Natural killer cell (primary cell): Measurements from ENCODE around the gene KRT7. TPM values are rescaled to one million over a fixed set of nuclear protein-coding genes. Genes with fewer than 3 reads are reported as not detected.

Experiments
- ATAC-seq, 3 donors: fragments of 150-1000 bp in 2 of 3; fragments of 200-7000 bp in 1 of 3; cut with Tn5 transposase; 1 replicate in 1 of 3; 2 replicates in 2 of 3; pipeline ENCODE4 v1.10.0; 2021; ENCODE audit warnings: mild to moderate bottlenecking in 2 of 3, moderate library complexity in 2 of 3
- DNase-seq, 2 donors: peaks; one replicate each; pipeline versions ENCODE4 v3.0.0 to v3.0.0-alpha.2; 2013 to 2021; ENCODE audit warnings: mixed read lengths in 1 of 2
- H3K27ac ChIP-seq: one replicate; pipeline ENCODE4 v1.5.1; 2013; ENCODE audit warnings: mild to moderate bottlenecking, low read length
- H3K27me3 ChIP-seq: one replicate; pipeline ENCODE4 v1.6.1; 2013; ENCODE audit warnings: low read length; ENCODE audit not compliant: control insufficient read depth, insufficient read depth
- H3K36me3 ChIP-seq: one replicate; pipeline ENCODE4 v1.6.1; 2013; ENCODE audit warnings: low read length; ENCODE audit not compliant: control insufficient read depth, insufficient read depth
- H3K4me1 ChIP-seq: one replicate; pipeline ENCODE4 v1.6.1; 2013; ENCODE audit warnings: low read length; ENCODE audit not compliant: control insufficient read depth, insufficient read depth
- H3K4me3 ChIP-seq: one replicate; pipeline ENCODE4 v1.5.1; 2013; ENCODE audit warnings: low read length
- H3K9me3 ChIP-seq: one replicate; pipeline ENCODE4 v1.6.1; 2013; ENCODE audit warnings: low read length; ENCODE audit not compliant: control insufficient read depth, insufficient read depth
- H3K27ac Mint-ChIP-seq, 2 donors: one replicate each; pipeline ENCODE4 v1.8.0; 2022; ENCODE audit warnings: mild to moderate bottlenecking in 2 of 2, mixed read lengths in 2 of 2, moderate library complexity in 1 of 2
- H3K27me3 Mint-ChIP-seq, 2 donors: one replicate each; pipeline ENCODE4 v1.8.0; 2022; ENCODE audit warnings: low read depth in 2 of 2, mixed read lengths in 2 of 2
- H3K36me3 Mint-ChIP-seq: one replicate; pipeline ENCODE4 v1.8.0; 2022; ENCODE audit warnings: mixed read lengths
- H3K4me1 Mint-ChIP-seq, 2 donors: one replicate each; pipeline ENCODE4 v1.8.0; 2022; ENCODE audit warnings: mixed read lengths in 2 of 2
- H3K4me3 Mint-ChIP-seq: one replicate; pipeline ENCODE4 v1.8.0; 2022; ENCODE audit warnings: mild to moderate bottlenecking, moderate library complexity, mixed read lengths
- H3K9me3 Mint-ChIP-seq, 2 donors: one replicate each; pipeline ENCODE4 v1.8.0; 2022; ENCODE audit warnings: mixed read lengths in 2 of 2
- CTCF ChIP-seq: fragments of 200-600 bp; IDR thresholded peaks from one replicate; pipeline ENCODE4 v1.8.0; 2022; ENCODE audit warnings: antibody characterized with exemption
- WGBS: methylation state at CpG from one replicate; pipeline ENCODE4 v1.1.7; 2013; ENCODE audit warnings: missing lambda C conversion rate; ENCODE audit not compliant: insufficient coverage; 5-methylcytosine and 5-hydroxymethylcytosine counted together
- intact Hi-C: fragments of 100-400 bp; cut with micrococcal nuclease; formaldehyde crosslinking; loops from one replicate; pipeline ENCODE4 v1.14.2; 2022
- total RNA-seq, 4 donors: library from RNA; stranded (reverse); fragments of 120-200 nt in 1 of 4; gene quantifications; one replicate each; pipeline versions ENCODE4 v1.2.3 to v1.2.4, GENCODE V29; 2013 to 2022

KRT7 gene
- total RNA-seq, 3 donors from 2014 or later (not counting 1 experiment from before 2014, with no cell fraction given), result 0.54 TPM; not detected in 2

GRCh38 chr12:52235822-52236361 is 2.8 kb downstream of the KRT7 start:
- Histone ChIP-seq H3K4me1 (no peaks in the 10 kb centered on the region), H3K4me3 (no peak overlapping the region), H3K27ac (no peak overlapping the region), H3K36me3 (no peaks in the 10 kb centered on the region), H3K27me3 (peaks cover 13% of the 10 kb centered on the region), H3K9me3 (no peaks in the 10 kb centered on the region)
- Mint-ChIP-seq H3K4me3 (no peak overlapping the region), H3K9me3 (no peaks in the 10 kb centered on the region), H3K27ac (no peak overlapping the region), H3K36me3 (no peaks in the 10 kb centered on the region), H3K4me1 (no peaks in the 10 kb centered on the region), H3K27me3 (peaks cover 31 to 39% of the 10 kb centered on the region in 2 donors)
- intact Hi-C loops, result no loop called here
- no peak for ATAC-seq
- WGBS, result 98% methylated on average over 4 of the region's 4 CpGs
- DNase-seq, result no peak
- no peak for TF ChIP-seq CTCF

DNA sequence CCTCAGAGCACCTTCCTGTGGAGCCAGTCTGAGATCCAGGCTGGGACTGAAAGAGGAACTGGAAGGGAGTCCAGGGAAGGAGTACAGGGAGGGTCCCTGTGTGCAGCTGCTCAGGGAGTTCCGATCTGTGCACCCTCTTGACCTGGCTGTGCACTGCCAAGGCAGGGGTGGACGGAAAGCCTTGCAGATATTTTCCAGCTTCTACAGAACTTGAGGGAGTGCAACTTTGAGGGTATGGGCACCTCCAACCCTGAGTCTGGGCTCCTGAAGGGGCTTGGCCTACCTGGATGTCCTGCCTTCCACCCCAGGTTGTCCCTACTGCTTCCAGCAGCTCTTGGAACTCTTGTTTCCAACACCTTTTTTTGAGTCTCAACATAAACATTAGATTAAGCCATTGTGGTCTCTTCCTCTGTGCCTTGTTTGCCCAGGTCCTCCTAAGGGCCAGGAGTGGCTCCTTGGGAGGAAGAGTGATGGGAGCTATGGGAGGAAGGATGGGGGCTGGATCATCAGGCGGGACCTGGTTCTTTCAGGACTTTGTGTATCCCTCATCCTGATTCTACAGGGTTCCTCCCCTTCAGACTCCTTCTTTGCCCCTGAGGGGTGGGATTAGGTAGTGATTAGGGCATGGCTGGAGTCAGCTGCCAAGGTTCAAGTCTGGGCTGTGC is 3.5 kb downstream of the KRT7 start:
- no peak overlapping the region for H3K27ac ChIP-seq
- no peak overlapping the region for H3K4me3 Mint-ChIP-seq
- no peaks in the 10 kb centered on the region for H3K4me1 ChIP-seq
- intact Hi-C loops, result no loop called here
- H3K4me3 ChIP-seq, result no peak overlapping the region
- H3K36me3 Mint-ChIP-seq, result no peaks in the 10 kb centered on the region
- DNase-seq (no peak), ATAC-seq (no peak)
- peaks cover 7% of the 10 kb centered on the region for H3K27me3 ChIP-seq
- H3K4me1 Mint-ChIP-seq, result no peaks in the 10 kb centered on the region
- H3K27ac Mint-ChIP-seq, result no peak overlapping the region
- H3K9me3 Mint-ChIP-seq, result no peaks in the 10 kb centered on the region
- peaks cover 25 to 34% of the 10 kb centered on the region in 2 donors for H3K27me3 Mint-ChIP-seq
- H3K36me3 ChIP-seq, result no peaks in the 10 kb centered on the region
- 84% methylated on average over 3 of the region's 3 CpGs for WGBS
- no peaks in the 10 kb centered on the region for H3K9me3 ChIP-seq
- no peak for TF ChIP-seq CTCF

- WGBS, result 92% methylated on average over 4 of the region's 4 CpGs
- Mint-ChIP-seq H3K4me3 (no peak overlapping the region), H3K4me1 (peaks cover 0 to under 1% of the 10 kb centered on the region in 2 donors), H3K36me3 (no peaks in the 10 kb centered on the region), H3K9me3 (no peaks in the 10 kb centered on the region), H3K27me3 (peaks cover 14 to 21% of the 10 kb centered on the region in 2 donors), H3K27ac (no peak overlapping the region)
- H3K4me3 ChIP-seq, result no peak overlapping the region
- no peak for DNase-seq
- no peaks in the 10 kb centered on the region for H3K36me3 ChIP-seq
- peaks cover 4% of the 10 kb centered on the region for H3K27me3 ChIP-seq
- H3K4me1 ChIP-seq, result peaks cover 3% of the 10 kb centered on the region
- no peak overlapping the region for H3K27ac ChIP-seq
- no peaks in the 10 kb centered on the region for H3K9me3 ChIP-seq
- intact Hi-C loops, result no loop called here
- ATAC-seq, result no peak
- no peak for TF ChIP-seq CTCF
Observed at GRCh38 chr12:52238207-52238840, 5.3 kb downstream of the KRT7 start.
